Retinal pigment epithelial cell (primary cell): ENCODE measurements around the gene MSH2.
"Not testable (repeated sequence)": the region's sequence is repeated elsewhere in the genome, so short reads cannot be mapped to it uniquely, and the experiment has no call there.

ENCODE experiments used
- DNase-seq: peaks from one replicate; pipeline ENCODE4 v3.0.0-alpha.2; 2010; ENCODE audit warnings: low read depth
- H3K4me3 ChIP-seq: 2 replicates; pipeline ENCODE4 v1.5.1; 2011; ENCODE audit warnings: mild to moderate bottlenecking, low read length, control low read depth, moderate library complexity
- CTCF ChIP-seq: conservative IDR thresholded peaks from 2 replicates; pipeline ENCODE4 v1.5.1; 2011; ENCODE audit warnings: low read depth, low read length, control low read depth, inconsistent platforms

The MSH2 gene

GRCh38 chr2:47493317-47494035 lies 90.5 kb downstream of the MSH2 start:
- no peak for DNase-seq
- TF ChIP-seq CTCF = no peak
- no peak overlapping the region for H3K4me3 ChIP-seq

- TF ChIP-seq CTCF = no peak
- H3K4me3 ChIP-seq = no peak overlapping the region
- DNase-seq = no peak
These were observed 91.5 kb downstream of the MSH2 start for GRCh38 chr2:47494267-47495130.

- no peak for DNase-seq
- H3K4me3 ChIP-seq = no peak overlapping the region
- no peak for TF ChIP-seq CTCF
These were observed 95.0 kb downstream of the MSH2 start for GRCh38 chr2:47497843-47498460.

- no peak for TF ChIP-seq CTCF
- no peak for DNase-seq
- H3K4me3 ChIP-seq = no peak overlapping the region
These were observed 96.1 kb downstream of the MSH2 start for GRCh38 chr2:47499093-47499492.

GRCh38 chr2:47499621-47500309 lies 96.8 kb downstream of the MSH2 start:
- no peak for TF ChIP-seq CTCF
- H3K4me3 ChIP-seq = no peak overlapping the region
- no peak for DNase-seq

- no peak overlapping the region for H3K4me3 ChIP-seq
- TF ChIP-seq CTCF = no peak
- no peak for DNase-seq
These were observed 98.6 kb downstream of the MSH2 start for GRCh38 chr2:47501374-47502200.

- not testable (repeated sequence) for H3K4me3 ChIP-seq, DNase-seq
These were observed 99.5 kb downstream of the MSH2 start for GRCh38 chr2:47502498-47502897.
